GM23338 (cell line): ENCODE measurements around the gene DCPS. TPM values are rescaled to one million over a fixed set of nuclear protein-coding genes. Genes with fewer than 3 reads are reported as not detected.
A peak's percentile ranks its signal among the peaks of the same experiment; 100 is the strongest.

ENCODE experiments used
- ATAC-seq: fragments of 200-7000 bp; cut with Tn5 transposase; 3 replicates; pipeline ENCODE4 v1.9.1; 2020
- DNase-seq: peaks from one replicate; pipeline ENCODE4 v3.0.0-alpha.2; 2015; ENCODE audit warnings: low spot score
- H2AFZ ChIP-seq: fragments of 200-600 bp; sonication (generic); 2 replicates; pipeline ENCODE4 v1.8.0; 2016; ENCODE audit warnings: antibody characterized with exemption, mild to moderate bottlenecking, moderate library complexity
- H3F3A ChIP-seq: fragments of 200-600 bp; sonication (generic); replicated peaks from 2 replicates; pipeline ENCODE4 v1.8.0; 2017; ENCODE audit warnings: antibody characterized with exemption, mixed run types, low read depth
- H3K27ac ChIP-seq: fragments of 200-600 bp; sonication (generic); 2 replicates; pipeline ENCODE4 v1.6.1; 2016; ENCODE audit warnings: low read depth
- H3K27me3 ChIP-seq: fragments of 200-600 bp; sonication (generic); 2 replicates; pipeline ENCODE4 v1.8.0; 2016; ENCODE audit warnings: mild to moderate bottlenecking, mixed run types, moderate library complexity; ENCODE audit not compliant: insufficient read depth
- H3K36me3 ChIP-seq: fragments of 200-600 bp; sonication (generic); 2 replicates; pipeline ENCODE4 v1.8.0; 2016; ENCODE audit warnings: mild to moderate bottlenecking; ENCODE audit not compliant: insufficient read depth
- H3K4me1 ChIP-seq: fragments of 200-600 bp; sonication (generic); 2 replicates; pipeline ENCODE4 v1.8.0; 2016; ENCODE audit warnings: mild to moderate bottlenecking, moderate library complexity; ENCODE audit not compliant: insufficient read depth
- H3K4me2 ChIP-seq: fragments of 200-600 bp; sonication (generic); 2 replicates; pipeline ENCODE4 v1.7.1; 2017; ENCODE audit warnings: mixed run types
- H3K4me3 ChIP-seq: fragments of 200-600 bp; sonication (generic); 2 replicates; pipeline ENCODE4 v1.6.1; 2016; ENCODE audit warnings: mixed run types
- H3K79me2 ChIP-seq: fragments of 200-600 bp; sonication (generic); replicated peaks from 2 replicates; pipeline ENCODE4 v1.8.0; 2017; ENCODE audit warnings: mild to moderate bottlenecking; ENCODE audit not compliant: insufficient read depth
- H3K9me2 ChIP-seq: fragments of 200-600 bp; sonication (generic); 2 replicates; pipeline ENCODE4 v1.8.0; 2017; ENCODE audit not compliant: insufficient read depth
- H4K20me1 ChIP-seq: fragments of 200-600 bp; sonication (generic); replicated peaks from 2 replicates; pipeline ENCODE4 v1.8.0; 2017; ENCODE audit warnings: mild to moderate bottlenecking; ENCODE audit not compliant: insufficient read depth
- H3K27ac Mint-ChIP-seq: 2 replicates; pipeline ENCODE4 v1.8.0; 2020; ENCODE audit warnings: inconsistent platforms, mild to moderate bottlenecking, moderate library complexity, mixed read lengths
- H3K27me3 Mint-ChIP-seq: 3 replicates; pipeline ENCODE4 v1.8.0; 2022; ENCODE audit warnings: low read depth, mild to moderate bottlenecking, moderate library complexity, mixed read lengths, inconsistent platforms; ENCODE audit not compliant: insufficient read depth, poor library complexity
- H3K36me3 Mint-ChIP-seq: 3 replicates; pipeline ENCODE4 v1.8.0; 2021; ENCODE audit warnings: low read depth, mild to moderate bottlenecking, inconsistent platforms, moderate library complexity, mixed read lengths
- H3K4me1 Mint-ChIP-seq: 3 replicates; pipeline ENCODE4 v1.8.0; 2020; ENCODE audit warnings: mild to moderate bottlenecking, inconsistent platforms, mixed read lengths
- H3K4me3 Mint-ChIP-seq: 3 replicates; pipeline ENCODE4 v1.8.0; 2021; ENCODE audit warnings: moderate library complexity, mild to moderate bottlenecking, inconsistent platforms, mixed read lengths
- H3K9me3 Mint-ChIP-seq: 3 replicates; pipeline ENCODE4 v1.8.0; 2020; ENCODE audit warnings: moderate library complexity, mild to moderate bottlenecking, inconsistent platforms, mixed read lengths
- CTCF ChIP-seq, 2 experiments: fragments of 200-600 bp in 1 of 2; sonication (generic) in 1 of 2; conservative IDR thresholded peaks; 2 replicates each; pipeline versions ENCODE4 v1.5.1 to v1.6.1; 2016 to 2017; ENCODE audit warnings: antibody characterized with exemption in 2 of 2, low read depth in 2 of 2, mild to moderate bottlenecking in 2 of 2, moderate library complexity in 1 of 2
- EZH2 ChIP-seq: fragments of 200-600 bp; sonication (generic); IDR thresholded peaks from one replicate; pipeline ENCODE4 v1.8.0; 2017; ENCODE audit warnings: antibody characterized with exemption, mild to moderate bottlenecking, low read depth; ENCODE audit not compliant: unreplicated experiment
- JUNB ChIP-seq: IDR thresholded peaks from one replicate; pipeline ENCODE4 v1.6.1; 2016; ENCODE audit warnings: antibody characterized with exemption; ENCODE audit not compliant: unreplicated experiment
- ZNF114 ChIP-seq: fragments of 250-450 bp; sonication (Bioruptor Pico); IDR thresholded peaks from 2 replicates; pipeline ENCODE4 v1.5.0; 2020; ENCODE audit warnings: mild to moderate bottlenecking, moderate library complexity
- ZNF331 ChIP-seq: fragments of 250-450 bp; sonication (Bioruptor Pico); IDR thresholded peaks from 2 replicates; pipeline ENCODE4 v1.5.0; 2020; ENCODE audit warnings: low read depth, mild to moderate bottlenecking, moderate library complexity
- ZNF462 ChIP-seq: fragments of 250-450 bp; sonication (Bioruptor Pico); IDR thresholded peaks from 2 replicates; pipeline ENCODE4 v1.5.0; 2020; ENCODE audit warnings: mild to moderate bottlenecking, moderate library complexity
- polyA plus RNA-seq: library from polyadenylated mRNA; unstranded; fragments of >200 nt; fragmentation: Nextera tagmentation; extraction: Ambion mirVana; gene quantifications from 2 replicates; pipeline ENCODE4 v1.2.1, GENCODE V29; 2016
- total RNA-seq: library from RNA; depleted of rRNA; stranded (reverse); fragments of >200 nt; shearing (Covaris generic); gene quantifications from 2 replicates; pipeline ENCODE4 v1.2.3, GENCODE V29; 2014
- TF ChIP-seq, protein P1 (sequence below): IDR thresholded peaks from one replicate; pipeline ENCODE4 v1.6.1; 2018; ENCODE audit warnings: antibody characterized with exemption; ENCODE audit not compliant: unreplicated experiment

Gene DCPS
- total and polyA plus RNA-seq, 2 experiments from 2014 or later, result 26.8 to 46.4 TPM

- Mint-ChIP-seq H3K27ac (no peak overlapping the region), H3K36me3 (peaks cover 28% of the 10 kb centered on the region), H3K9me3 (0 out of 3 replicates have a peak, but pooled peaks cover under 1% of the 10 kb centered on the region), H3K4me3 (no peak overlapping the region), H3K27me3 (peaks cover 5% of the 10 kb centered on the region), H3K4me1 (peaks cover 17% of the 10 kb centered on the region)
- Histone ChIP-seq H3K4me2 (no peak overlapping the region), H3K9me2 (no peaks in the 10 kb centered on the region), H3K36me3 (no peaks in the 10 kb centered on the region), H3F3A (no peaks in the 10 kb centered on the region), H2AFZ (no peak overlapping the region), H3K27me3 (no peaks in the 10 kb centered on the region), H3K4me3 (no peak overlapping the region), H3K79me2 (peaks cover 12% of the 10 kb centered on the region), H3K27ac (no peak overlapping the region), H3K4me1 (no peaks in the 10 kb centered on the region), H4K20me1 (no peaks in the 10 kb centered on the region)
- peak; percentile 87 for DNase-seq
- ATAC-seq, result no peak
- TF ChIP-seq JUNB (no peak), EZH2 (no peak), ZNF331 (no peak), ZNF114 (CRISPR knock-in tag) (no peak), ZNF462 (no peak), CTCF (conservative IDR thresholded peaks at IDR 0.05; ENCODE audit: low read depth in 2 of 2) (peak; percentile 68 to 75)
- TF ChIP-seq, protein P1, sequence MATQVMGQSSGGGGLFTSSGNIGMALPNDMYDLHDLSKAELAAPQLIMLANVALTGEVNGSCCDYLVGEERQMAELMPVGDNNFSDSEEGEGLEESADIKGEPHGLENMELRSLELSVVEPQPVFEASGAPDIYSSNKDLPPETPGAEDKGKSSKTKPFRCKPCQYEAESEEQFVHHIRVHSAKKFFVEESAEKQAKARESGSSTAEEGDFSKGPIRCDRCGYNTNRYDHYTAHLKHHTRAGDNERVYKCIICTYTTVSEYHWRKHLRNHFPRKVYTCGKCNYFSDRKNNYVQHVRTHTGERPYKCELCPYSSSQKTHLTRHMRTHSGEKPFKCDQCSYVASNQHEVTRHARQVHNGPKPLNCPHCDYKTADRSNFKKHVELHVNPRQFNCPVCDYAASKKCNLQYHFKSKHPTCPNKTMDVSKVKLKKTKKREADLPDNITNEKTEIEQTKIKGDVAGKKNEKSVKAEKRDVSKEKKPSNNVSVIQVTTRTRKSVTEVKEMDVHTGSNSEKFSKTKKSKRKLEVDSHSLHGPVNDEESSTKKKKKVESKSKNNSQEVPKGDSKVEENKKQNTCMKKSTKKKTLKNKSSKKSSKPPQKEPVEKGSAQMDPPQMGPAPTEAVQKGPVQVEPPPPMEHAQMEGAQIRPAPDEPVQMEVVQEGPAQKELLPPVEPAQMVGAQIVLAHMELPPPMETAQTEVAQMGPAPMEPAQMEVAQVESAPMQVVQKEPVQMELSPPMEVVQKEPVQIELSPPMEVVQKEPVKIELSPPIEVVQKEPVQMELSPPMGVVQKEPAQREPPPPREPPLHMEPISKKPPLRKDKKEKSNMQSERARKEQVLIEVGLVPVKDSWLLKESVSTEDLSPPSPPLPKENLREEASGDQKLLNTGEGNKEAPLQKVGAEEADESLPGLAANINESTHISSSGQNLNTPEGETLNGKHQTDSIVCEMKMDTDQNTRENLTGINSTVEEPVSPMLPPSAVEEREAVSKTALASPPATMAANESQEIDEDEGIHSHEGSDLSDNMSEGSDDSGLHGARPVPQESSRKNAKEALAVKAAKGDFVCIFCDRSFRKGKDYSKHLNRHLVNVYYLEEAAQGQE, result no peak
These were observed 3.8 kb downstream of the DCPS start for GRCh38 chr11:126307706-126308105.
